Stimulated activated CD4-positive, alpha-beta T cell treated with anti-CD3 and anti-CD28 coated beads, Interleukin-4, amount 100 ng/mL, for 48 hours (primary cell): ENCODE results near the gene RHEB.

Experiments used
- DNase-seq, 2 donors: peaks; one replicate each; pipeline ENCODE4 v3.0.0-alpha.2; 2020; ENCODE audit warnings: low read depth in 2 of 2

The RHEB gene

DNA sequence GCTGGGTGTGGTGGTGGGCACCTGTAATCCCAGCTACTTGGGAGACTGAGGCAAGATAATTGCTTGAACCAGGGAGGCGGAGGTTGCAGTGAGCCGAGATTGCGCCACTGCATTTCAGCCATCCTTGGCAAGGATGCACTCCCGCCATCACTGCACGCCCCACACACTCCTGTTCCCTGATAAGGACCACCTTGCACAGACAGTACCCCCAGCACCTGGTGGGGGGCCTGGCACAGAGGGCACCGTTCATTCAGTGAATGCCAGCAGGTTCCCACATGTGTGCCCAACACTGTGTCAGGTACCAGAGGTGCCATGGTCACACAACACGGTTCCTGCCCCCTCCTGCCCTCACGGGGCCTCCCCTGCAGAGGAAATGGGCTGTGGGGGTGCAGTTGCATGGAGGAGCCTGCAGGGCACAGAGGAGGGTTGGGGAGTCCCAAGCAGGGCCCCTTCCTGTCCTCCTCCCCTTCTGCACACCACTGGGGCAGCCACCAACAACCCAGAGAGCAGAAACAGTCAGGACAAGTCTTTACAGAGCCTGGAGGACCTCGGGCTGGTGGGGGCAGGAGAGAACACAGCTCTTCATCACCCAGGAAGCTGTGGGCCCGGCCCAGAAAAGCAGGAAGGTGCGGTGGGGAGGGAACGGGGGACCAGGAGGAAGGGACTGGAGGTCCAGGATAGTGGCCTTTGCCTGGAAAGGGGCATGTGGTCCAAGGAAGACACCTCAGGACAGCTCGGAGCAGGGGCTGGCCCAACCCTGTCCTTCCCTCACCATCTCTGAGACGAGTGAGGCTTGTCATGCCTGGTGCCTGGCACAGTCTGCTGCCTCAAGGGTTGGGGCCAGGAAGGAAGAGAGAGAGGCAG is 86.8 kb downstream of the RHEB start:
- DNase-seq: peak; percentile 49 to 56

DNA sequence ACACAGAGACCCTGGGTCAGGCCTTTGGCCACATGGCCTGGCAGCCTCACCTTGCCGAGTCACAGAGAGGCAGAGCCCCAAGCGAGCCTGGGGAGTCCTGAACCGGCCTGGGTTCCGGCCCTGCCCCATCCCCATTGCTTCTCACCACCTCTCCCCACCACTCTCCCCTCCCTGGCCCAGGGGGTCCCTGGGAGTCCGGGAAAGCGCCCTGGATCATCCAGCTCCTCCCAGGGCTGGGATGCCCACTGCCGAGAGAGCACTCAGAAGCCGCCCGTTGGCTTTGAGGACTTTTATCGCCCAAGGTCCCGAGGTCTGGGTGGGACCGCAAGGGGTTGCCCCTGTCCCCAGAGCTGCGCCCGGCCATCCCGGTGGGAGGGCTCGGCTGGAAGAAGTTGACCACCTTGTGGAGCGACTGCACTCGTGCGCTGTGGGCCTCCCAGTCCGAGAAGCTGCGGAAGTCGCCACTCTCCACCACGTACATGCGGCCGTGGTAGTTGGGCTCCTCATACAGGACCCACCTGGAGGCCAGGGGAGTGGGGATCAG is 87.9 kb downstream of the RHEB start:
- no peak for DNase-seq

DNA sequence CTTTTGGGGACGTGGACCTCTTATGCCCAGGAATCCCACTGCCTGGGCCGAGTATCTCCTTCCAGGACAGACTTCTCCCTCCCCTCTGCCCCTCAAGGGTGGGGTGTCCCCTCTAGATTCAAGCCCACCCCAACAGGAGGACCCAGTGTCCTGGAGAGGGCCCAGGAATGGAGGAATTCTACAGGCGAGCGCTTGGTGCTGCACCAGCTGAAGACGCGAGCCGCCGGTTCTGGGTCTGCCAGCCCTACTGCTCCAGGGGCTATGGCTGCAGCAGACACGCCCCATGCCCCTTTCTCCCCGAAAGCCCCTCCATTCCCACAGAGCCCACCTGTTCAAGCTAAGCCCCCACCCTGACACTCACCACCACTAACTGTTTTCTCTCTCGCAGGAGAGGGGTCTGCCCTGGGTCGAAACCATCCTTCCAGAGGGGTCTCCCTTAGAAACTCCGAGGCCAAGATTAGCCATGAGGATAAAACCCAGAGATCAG is 88.4 kb downstream of the RHEB start:
- DNase-seq: no peak

DNA sequence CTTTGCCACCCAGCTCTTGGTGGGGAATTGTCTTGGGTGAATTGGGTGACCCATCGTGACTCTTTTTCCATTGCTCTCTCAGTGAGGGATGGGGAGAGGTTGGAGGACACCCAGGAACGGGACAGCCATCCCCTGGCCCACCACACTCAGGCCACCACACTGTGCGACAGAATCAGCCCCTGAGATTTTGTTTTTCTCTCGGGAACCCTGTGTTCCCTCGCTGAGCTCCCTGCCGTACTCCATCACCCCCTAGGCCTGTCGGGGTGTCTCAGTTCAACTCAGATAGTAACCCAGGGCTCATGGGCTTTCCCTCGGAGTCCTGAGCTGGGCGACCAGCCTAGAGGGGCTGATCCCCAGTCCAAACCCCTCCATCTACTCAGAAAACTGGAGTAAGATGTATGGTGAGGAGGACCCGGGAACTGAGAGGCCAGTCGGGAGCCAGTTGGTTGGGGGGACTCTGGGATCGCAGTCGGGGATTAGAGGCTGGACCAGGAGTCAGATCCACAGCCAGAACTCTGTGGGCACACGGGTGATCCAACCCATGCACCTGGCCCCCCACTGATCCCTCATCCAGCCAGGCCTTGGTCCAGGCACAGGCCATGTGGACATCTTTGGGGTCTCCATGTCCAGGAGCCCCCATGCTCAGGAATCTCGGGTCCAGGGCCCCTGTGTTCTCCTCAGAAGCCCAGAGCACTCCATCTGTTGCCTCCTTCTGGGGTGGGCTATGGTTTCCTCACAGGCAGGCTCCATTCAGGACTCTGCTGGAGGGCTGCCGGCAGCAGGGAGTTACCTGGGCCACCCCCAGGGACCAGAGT is 89.1 kb downstream of the RHEB start:
- DNase-seq: no peak

DNA sequence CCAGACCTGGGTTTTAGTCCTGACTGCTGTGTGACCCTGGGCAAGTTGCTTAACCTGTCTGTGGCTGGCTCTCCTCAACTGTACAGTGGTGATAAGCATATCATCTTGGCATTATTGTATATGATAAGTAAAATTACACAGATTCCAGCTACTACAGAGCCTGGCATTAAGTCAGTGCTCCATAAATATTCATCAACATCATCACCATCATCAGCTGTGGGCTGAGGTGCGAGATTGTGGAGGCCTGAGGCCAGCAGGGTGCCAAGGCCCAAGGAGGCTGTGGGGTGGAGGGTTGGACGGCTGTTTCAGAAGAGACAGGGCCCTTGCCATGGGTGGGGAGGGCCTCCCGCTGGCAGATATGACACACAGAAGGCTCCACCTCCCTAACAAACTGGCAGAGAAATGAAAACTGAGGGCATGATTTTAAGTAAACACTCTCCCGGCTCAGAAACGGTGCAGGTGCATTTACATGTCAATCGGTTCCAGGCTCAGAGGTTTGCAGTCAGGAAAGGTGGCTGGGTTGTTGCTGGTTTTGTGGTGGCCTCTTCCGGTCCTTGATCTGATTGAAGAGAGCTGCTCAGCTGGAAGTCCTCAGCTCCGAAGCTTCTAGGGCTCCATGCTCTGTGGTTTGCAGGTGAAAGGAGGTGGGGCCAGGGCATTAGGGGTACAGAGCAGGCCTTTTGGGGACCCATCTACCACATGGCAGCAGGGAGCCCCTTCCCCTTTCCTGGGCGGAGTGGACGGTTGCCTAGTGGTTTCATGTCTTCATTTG is 89.9 kb downstream of the RHEB start:
- no peak for DNase-seq

DNA sequence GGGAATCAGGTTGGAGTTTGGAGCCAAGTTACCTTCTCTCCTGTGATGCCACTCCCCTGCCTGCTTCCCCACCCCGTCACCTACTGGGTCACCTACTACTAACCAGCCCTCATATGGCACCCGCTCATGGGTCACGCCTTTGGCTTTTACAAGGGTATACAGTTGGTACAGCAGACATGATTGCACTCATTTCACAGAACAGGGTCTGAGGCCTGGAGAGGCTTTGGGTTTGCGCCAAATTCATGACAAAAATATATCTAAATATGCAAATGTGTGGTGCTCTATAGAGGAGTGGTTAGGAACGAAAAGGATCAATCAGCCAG is 90.5 kb downstream of the RHEB start:
- DNase-seq: no peak

DNA sequence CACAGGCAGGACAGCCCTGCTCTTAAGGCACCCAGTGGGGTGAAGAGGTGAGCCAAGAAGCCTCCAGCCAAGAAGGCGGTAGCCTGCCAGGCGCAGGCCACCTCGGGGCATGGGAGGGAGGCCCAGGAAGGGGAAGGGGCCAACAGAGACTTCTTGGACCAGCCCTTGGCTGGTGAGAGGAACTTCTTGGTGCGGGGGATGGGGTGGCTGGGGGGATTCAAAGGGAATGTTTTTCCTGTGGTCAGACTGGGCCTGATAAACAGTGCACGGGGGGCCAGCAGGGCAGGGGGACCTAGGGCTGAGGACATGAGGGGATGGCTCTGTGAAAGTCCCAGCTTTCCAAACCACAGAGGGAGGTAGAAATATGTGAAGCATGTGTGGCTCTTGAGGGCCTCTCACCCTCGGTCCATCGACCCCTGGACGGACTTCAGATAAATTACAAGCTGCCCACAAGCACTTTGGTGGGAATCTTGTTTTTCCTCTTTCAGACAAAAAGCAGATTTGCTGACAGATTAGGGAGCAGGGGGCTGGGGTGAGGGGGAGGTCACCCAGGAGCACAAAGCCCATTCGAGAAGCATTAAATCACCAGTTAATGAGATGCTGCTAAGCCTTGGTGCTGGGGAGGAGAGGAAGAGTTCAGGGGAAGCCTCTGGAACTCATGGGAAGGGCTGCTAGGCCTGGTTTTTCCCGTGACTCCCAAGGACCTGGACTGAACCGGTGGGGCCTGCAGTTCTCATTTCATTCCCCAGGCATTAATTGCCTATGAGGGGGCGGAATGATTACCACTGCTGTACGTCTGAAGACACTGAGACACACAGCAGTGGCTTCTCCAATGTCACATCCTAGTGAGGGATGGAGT is 91.1 kb downstream of the RHEB start:
- no peak for DNase-seq

DNA sequence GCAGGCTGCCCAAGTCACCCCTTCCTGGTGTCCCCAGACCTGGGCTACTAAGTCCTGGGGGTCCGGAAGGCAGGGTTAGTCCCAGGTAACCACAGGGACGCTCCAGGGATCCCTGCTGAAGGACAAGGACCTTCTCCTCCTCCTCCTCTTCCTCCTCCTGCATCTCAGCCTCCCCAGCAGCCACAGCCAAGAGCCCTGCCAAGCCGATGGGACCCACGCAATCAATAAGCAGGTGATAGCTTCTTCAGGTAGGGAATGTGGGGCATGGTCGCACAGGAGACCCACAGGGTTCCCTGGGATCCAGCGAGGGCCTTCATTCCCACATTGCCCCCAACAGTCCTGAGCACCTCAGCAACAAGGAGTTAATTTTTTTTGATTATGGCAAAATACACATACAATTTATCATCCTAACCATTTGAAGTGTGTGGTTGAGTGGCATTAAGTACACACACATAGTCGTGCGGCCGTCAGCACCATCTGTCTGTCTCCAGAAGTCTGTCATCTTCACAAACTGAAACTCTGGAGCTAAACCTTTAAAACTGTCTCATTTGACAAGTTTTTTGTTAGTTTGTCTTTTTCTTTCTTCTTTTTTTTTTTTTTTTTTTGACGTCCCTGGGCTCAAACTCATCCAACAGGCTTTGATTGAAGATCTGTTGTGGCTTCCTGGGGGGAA is 91.9 kb downstream of the RHEB start:
- DNase-seq: no peak

DNA sequence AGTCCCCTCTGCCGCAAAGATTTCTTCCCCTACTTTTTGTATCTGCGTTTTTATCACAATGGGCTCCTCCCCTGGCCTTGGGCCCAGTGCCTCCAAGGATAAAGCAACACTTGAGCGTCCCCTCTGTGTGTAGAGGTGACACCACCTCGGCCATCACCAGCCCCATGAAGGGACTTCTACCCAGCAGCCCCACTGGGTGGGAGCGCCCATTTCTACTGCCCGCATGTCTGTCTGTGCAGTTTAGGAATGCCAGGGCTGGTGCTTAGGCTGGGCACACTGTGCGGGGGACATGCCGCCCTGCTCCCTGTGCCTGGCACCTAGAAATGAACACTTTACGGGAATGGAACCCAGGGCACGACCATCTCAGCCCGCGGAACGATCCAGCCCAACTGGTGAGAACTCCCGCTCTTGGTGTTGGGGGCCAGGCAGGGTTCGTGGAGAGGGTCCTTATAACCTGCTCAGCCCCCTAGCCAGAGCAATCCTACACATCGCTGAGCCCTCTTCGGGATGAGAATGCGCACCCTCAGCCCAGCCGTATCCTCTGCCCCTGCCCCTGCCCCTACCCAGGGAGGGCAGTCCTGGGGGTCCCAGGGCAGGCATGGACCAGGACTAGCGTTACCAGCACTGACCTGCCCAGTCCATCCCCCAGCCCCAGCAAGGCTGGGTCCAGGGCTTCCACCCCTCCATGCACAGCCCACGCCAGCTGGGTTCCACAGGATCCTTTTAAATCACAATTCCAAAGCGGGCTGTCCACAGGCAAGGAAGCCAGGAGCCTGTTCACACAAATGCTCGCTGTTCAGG is 92.6 kb downstream of the RHEB start:
- no peak for DNase-seq

DNA sequence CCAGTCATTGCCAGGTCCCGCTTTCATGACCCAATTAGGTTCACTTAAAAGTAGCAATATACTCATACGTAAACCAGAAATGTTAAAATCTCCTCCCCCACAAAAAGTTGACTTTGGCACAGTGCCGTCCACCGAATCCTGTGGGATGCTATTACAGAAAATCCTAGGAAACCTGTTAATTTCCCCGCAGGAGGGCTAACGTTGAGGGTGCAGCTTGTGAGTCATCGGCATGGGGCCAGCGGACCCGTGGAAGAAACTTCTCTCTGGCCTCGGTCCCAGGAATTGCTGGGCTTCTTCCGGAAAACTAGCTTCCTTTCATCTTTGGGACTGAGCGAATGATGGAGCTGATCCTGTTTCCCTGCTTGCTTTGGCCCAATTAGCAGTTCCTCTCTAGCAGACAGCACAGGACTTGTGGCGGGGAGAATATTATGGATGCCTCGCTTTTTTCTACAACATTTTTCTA is 93.2 kb downstream of the RHEB start:
- DNase-seq: no peak

DNA sequence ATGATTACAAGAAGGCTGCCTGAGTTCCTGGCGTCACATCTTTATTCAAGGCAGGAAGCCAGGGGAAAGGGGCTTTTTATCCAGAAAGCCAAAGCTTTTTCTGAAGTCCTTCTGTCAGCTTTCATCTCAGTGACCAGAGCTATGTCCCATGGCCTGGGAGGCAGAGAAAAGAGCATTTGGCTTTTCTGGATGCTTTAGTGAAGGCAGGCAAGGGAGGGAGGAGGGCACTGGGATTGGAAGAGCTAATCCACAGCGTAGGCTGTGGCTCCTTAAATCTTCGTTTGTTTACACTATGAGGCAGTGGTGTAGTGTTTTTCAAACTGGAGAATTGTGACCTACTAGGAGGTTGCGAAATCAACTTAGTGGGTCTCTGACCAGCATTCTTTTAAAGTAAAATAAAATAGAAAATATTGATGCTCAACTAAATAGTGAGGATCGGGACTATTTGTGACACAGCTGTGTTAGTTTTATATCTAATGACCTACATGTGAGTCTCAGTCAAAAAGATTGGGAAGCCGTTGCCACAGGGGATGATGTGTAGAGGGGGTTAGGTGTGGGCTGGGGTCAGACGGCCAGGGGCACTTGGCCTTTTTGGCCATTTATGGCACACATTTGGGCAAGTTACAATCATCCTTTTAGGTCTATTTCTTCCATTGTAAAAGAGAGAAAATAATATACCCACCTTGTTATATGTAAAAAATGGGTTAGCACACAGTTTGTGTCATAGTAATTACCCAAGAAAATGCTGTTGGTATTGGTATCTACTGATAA is 93.8 kb downstream of the RHEB start:
- no peak for DNase-seq

DNA sequence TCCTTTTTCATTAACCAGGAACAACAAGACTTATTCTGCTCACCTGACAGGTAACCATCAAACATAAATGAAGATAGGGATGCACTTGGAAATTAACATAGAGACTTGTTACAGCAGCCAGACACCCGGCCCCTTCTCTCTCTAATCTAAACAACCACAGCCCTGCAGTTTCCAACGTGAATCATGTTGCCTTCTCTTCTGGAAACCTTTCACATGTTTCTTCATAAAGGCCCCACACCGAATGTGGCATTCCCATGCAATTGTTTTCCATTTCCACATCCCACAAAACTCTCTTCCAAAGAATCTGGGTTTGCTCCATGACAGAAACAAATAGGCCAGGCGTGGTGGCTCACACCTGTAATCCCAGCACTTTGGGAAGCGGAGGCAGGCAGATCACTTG is 94.9 kb downstream of the RHEB start:
- no peak for DNase-seq

DNA sequence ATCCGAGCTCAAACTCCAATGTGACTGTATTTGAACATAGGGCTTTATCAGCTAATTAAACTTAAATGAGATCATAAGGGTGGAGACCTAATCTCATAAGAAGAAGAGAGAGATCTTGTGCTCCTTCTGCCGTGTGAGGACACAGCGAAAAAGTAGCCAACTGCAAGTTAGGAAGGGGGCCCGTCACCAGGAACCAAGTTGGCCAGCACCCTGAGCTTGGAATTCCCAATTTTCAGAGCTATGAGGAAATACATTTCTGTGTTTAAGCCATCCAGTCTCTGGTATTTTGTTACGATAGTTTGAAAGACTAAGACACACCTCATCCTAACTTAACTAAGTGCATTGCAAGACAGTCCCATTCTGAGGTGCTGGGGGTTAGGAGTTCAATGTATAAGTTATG is 95.8 kb downstream of the RHEB start:
- no peak for DNase-seq

DNA sequence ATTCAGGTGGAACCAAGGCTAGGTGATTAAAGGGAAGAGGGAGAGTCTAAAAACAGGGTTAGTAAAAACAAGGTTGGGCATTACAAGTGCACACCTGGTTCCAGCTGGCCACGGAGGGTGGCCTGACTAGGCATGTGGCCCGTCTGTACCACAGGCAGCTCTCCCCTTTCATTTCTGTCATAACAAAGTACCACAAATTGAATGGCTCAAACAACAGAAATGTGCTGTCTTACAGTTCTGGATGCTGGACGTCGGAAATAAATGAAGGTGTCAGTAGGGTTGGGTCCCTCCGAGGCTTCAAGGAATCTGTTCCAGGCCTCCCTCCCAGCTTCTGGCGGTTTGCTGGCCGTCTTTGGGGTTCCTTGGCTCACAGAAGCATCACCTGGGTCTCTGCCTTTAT is 96.5 kb downstream of the RHEB start:
- no peak for DNase-seq

DNA sequence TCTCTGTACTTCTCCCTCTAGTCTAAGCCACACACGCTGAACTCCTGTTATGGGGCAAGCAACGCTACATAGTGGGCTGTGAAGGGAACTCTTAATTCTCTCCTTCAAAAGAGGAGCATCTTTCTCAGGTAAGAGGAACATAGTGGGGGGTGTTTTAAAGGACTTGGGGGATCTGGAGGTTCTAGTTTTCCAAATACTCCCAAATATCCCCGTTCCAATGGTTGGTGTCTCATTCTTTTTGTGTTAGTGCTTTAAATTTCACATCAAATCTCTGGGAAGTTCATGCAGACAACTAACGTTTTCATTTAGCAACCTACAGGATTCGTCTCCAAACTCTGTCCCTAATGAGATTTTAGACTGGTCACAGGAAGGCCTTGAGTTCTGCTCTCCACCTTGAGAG is 97.5 kb downstream of the RHEB start:
- DNase-seq: no peak

DNA sequence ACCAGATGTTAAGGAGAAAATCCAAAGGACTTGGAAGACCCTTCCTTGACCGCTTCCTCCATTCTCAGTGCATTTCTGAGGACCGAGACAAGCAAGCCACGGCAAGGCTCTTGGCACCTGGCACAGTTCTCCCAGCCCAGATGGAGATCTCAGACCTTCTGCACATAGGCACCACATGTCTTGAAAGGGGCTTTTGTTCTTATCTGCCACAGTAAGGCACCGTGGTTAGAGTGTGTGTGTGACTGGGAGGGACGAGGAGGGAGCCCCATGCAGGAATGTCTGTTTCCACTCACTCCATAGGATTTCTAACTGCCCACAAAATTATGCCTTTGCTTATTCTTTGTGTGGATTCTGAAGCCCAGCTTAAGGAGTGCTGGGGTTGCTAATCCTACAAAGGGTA is 99.6 kb downstream of the RHEB start:
- DNase-seq: no peak

DNA sequence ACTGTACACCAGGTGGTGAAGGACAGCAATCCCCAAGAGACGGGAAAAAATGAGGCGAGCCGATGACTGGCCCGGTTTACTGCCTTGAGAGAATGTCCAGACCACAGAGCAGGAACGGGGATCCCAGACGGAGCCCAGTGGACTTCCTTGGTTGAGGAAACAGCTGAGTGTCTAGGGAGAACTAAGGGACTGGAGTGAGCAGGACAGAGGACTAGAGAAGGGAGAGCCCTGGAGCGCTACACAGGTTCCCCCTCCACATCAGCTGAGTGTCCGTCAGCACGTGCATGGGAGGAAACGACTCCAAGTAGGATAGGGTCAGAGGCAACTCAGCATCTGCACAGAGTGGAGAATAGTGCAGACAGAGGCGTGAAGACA is 102.8 kb downstream of the RHEB start:
- DNase-seq: no peak

DNA sequence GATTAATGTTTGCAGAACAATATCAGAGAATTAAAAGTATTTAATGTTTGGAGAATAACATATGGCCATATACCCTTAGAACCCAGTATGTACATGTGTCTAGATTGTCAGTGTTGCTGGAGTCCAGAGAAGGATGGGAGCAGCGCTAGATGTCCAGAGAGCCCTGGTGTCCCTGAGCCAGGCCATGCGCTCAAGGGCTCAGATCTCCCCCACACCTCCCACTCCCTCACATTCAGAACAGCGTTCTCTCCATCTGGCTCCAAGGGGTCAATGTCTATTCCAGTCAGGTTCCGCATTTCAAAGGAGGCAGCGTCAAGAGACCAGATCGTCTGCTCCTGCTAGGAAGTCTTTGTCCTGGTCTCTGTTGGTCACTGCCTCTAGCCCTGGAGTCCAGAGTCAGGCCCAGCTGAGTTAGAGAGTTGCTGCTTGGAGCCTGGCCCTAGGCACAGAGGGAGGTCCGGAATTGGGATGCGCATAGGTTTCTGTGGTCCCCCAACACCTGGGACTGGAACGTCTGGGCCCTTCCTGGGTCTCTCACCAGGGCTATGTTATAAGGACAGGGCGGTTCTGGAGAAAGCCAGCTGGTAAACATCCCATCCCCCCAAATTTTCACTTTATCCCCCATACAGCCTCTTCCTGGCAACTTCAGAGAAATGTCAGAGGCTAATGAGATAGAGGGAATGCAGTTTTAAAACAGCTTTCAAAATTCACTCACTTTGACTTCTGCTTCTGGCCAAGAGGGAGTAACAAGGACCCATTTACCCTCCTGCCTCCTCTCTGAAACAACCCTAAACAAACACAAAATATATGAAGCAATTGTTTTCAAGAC is 103.4 kb downstream of the RHEB start:
- DNase-seq: no peak
